DOHH2 (cell line): ENCODE data around the gene RNPS1.

Experiments used
- H3F3A ChIP-seq: fragments of 200-600 bp; sonication (generic), shearing (Covaris generic); 2 replicates; pipeline ENCODE4 v1.6.0; 2016; ENCODE audit warnings: antibody characterized with exemption, mild to moderate bottlenecking; ENCODE audit not compliant: control insufficient read depth, insufficient read depth
- H3K27ac ChIP-seq: fragments of 200-600 bp; sonication (generic); 2 replicates; pipeline ENCODE4 v1.5.1; 2014; ENCODE audit warnings: low read depth, mild to moderate bottlenecking, low read length, moderate library complexity
- H3K27me3 ChIP-seq: fragments of 200-600 bp; sonication (generic); 2 replicates; pipeline ENCODE4 v1.6.1; 2014; ENCODE audit warnings: mild to moderate bottlenecking, low read length, mixed read lengths; ENCODE audit not compliant: control insufficient read depth
- H3K36me3 ChIP-seq: fragments of 200-600 bp; sonication (generic); 2 replicates; pipeline ENCODE4 v1.6.1; 2014; ENCODE audit warnings: mild to moderate bottlenecking, low read length, moderate library complexity, mixed read lengths; ENCODE audit not compliant: control insufficient read depth
- H3K4me1 ChIP-seq: fragments of 200-600 bp; sonication (generic); 2 replicates; pipeline ENCODE4 v1.6.1; 2014; ENCODE audit warnings: mild to moderate bottlenecking, low read length, mixed read lengths; ENCODE audit not compliant: control insufficient read depth
- H3K4me2 ChIP-seq: fragments of 200-600 bp; sonication (generic); 2 replicates; pipeline ENCODE4 v1.6.0; 2014; ENCODE audit warnings: mild to moderate bottlenecking, low read length, moderate library complexity
- H3K4me3 ChIP-seq: fragments of 200-600 bp; sonication (generic); 2 replicates; pipeline ENCODE4 v1.5.1; 2014; ENCODE audit warnings: mild to moderate bottlenecking, low read length, mixed read lengths
- H3K79me2 ChIP-seq: fragments of 200-600 bp; sonication (generic); 2 replicates; pipeline ENCODE4 v1.6.1; 2014; ENCODE audit warnings: mild to moderate bottlenecking, low read length, mixed read lengths; ENCODE audit not compliant: control insufficient read depth
- H3K9me2 ChIP-seq: fragments of 200-600 bp; sonication (generic); replicated peaks from 2 replicates; pipeline ENCODE4 v1.6.1; 2014; ENCODE audit warnings: mild to moderate bottlenecking, low read length, mixed read lengths; ENCODE audit not compliant: control insufficient read depth
- H3K9me3 ChIP-seq: fragments of 200-600 bp; sonication (generic); 2 replicates; pipeline ENCODE4 v1.6.1; 2014; ENCODE audit warnings: antibody characterized with exemption, low read length, mixed read lengths; ENCODE audit not compliant: control insufficient read depth, insufficient read depth
- H4K20me1 ChIP-seq: fragments of 200-600 bp; sonication (generic); 2 replicates; pipeline ENCODE4 v1.6.0; 2014; ENCODE audit warnings: low read depth, mild to moderate bottlenecking, antibody characterized with exemption, low read length, moderate library complexity; ENCODE audit not compliant: control insufficient read depth, insufficient read depth
- CTCF ChIP-seq: fragments of 200-600 bp; sonication (generic); IDR thresholded peaks from one replicate; pipeline ENCODE4 v1.5.1; 2014; ENCODE audit warnings: antibody characterized with exemption, mild to moderate bottlenecking, low read depth, low read length; ENCODE audit not compliant: poor library complexity, severe bottlenecking
- EZH2phosphoT487 ChIP-seq: fragments of 200-600 bp; sonication (generic); IDR thresholded peaks from 2 replicates; pipeline ENCODE4 v1.6.1; 2017; ENCODE audit warnings: borderline replicate concordance, mild to moderate bottlenecking, antibody characterized with exemption, low read length, moderate library complexity, mixed read lengths

RNPS1 gene

GRCh38 chr16:2236337-2237101, 31.4 kb downstream of the RNPS1 start, which contains the start of gene DNASE1L2:
Gene DNASE1L2 (plus strand): TSS chr16:2236444. CDS start chr16:2236817, 373 bp downstream.
- TF ChIP-seq CTCF: no peak
- Histone ChIP-seq H3K4me1 (no peaks in the 10 kb centered on the region), H4K20me1 (no peaks in the 10 kb centered on the region), H3K27ac (no peak within 1 kb of the TSS), H3K4me3 (no peak within 1 kb of the TSS), H3F3A (peaks cover 9% of the 10 kb centered on the region; the same call in 1 of the 2 replicates), H3K36me3 (peaks cover 51% of the 10 kb centered on the region), H3K79me2 (no peaks in the 10 kb centered on the region), H3K9me3 (no peaks in the 10 kb centered on the region), H3K4me2 (no peak within 1 kb of the TSS), H3K27me3 (no peaks in the 10 kb centered on the region), H3K9me2 (no peaks in the 10 kb centered on the region)

- TF ChIP-seq EZH2phosphoT487 (no peak), CTCF (no peak)
- no peak overlapping the region for H3K27ac ChIP-seq
- H3K36me3 ChIP-seq: peaks cover 56% of the 10 kb centered on the region
- H3F3A ChIP-seq: peaks cover 9% of the 10 kb centered on the region; the same call in 1 of the 2 replicates
- H3K27me3 ChIP-seq: no peaks in the 10 kb centered on the region
- H4K20me1 ChIP-seq: no peaks in the 10 kb centered on the region
- no peak overlapping the region for H3K4me3 ChIP-seq
- no peaks in the 10 kb centered on the region for H3K79me2 ChIP-seq
- H3K4me1 ChIP-seq: no peaks in the 10 kb centered on the region
- H3K9me2 ChIP-seq: no peaks in the 10 kb centered on the region
- H3K9me3 ChIP-seq: no peaks in the 10 kb centered on the region
- no peak overlapping the region for H3K4me2 ChIP-seq
These were observed 32.1 kb downstream of the RNPS1 start for GRCh38 chr16:2235695-2236336.

GRCh38 chr16:2235234-2235651, 32.7 kb downstream of the RNPS1 start:
- H3K9me3 ChIP-seq: no peaks in the 10 kb centered on the region
- no peaks in the 10 kb centered on the region for H3K9me2 ChIP-seq
- H3K4me3 ChIP-seq: no peak overlapping the region
- TF ChIP-seq EZH2phosphoT487 (no peak), CTCF (no peak)
- H3K79me2 ChIP-seq: no peaks in the 10 kb centered on the region
- H3K4me2 ChIP-seq: no peak overlapping the region
- no peaks in the 10 kb centered on the region for H4K20me1 ChIP-seq
- no peak overlapping the region for H3K27ac ChIP-seq
- H3K27me3 ChIP-seq: no peaks in the 10 kb centered on the region
- H3K4me1 ChIP-seq: no peaks in the 10 kb centered on the region
- peaks cover 9% of the 10 kb centered on the region; the same call in 1 of the 2 replicates for H3F3A ChIP-seq
- peaks cover 56% of the 10 kb centered on the region for H3K36me3 ChIP-seq
